Measurements from ENCODE around the gene KCNE1.
A peak's percentile ranks its signal among the peaks of the same experiment; 100 is the strongest.

The KCNE1 gene

GRCh38 chr21:34554227-34554626, 42.2 kb upstream of the KCNE1 start:
- TF ChIP-seq, protein P1, sequence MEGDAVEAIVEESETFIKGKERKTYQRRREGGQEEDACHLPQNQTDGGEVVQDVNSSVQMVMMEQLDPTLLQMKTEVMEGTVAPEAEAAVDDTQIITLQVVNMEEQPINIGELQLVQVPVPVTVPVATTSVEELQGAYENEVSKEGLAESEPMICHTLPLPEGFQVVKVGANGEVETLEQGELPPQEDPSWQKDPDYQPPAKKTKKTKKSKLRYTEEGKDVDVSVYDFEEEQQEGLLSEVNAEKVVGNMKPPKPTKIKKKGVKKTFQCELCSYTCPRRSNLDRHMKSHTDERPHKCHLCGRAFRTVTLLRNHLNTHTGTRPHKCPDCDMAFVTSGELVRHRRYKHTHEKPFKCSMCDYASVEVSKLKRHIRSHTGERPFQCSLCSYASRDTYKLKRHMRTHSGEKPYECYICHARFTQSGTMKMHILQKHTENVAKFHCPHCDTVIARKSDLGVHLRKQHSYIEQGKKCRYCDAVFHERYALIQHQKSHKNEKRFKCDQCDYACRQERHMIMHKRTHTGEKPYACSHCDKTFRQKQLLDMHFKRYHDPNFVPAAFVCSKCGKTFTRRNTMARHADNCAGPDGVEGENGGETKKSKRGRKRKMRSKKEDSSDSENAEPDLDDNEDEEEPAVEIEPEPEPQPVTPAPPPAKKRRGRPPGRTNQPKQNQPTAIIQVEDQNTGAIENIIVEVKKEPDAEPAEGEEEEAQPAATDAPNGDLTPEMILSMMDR (IDR thresholded peaks at IDR 0.05; ENCODE audit: control insufficient read depth, extremely low read depth, insufficient read depth): no peak

GRCh38 chr21:34553151-34553952, 41.3 kb upstream of the KCNE1 start:
- DNase-seq (ENCODE audit: low read depth): no peak
- TF ChIP-seq, protein P1 (IDR thresholded peaks at IDR 0.05; ENCODE audit: control insufficient read depth, extremely low read depth, insufficient read depth): no peak
- no peak overlapping the region for H3K4me3 ChIP-seq (ENCODE audit: low read depth, low read length)

More at GRCh38 chr21:34554227-34554626, 42.2 kb upstream of the KCNE1 start:
- H3K4me3 ChIP-seq (ENCODE audit: low read depth, low read length): no peak overlapping the region
- DNase-seq (ENCODE audit: low read depth): no peak

DNA sequence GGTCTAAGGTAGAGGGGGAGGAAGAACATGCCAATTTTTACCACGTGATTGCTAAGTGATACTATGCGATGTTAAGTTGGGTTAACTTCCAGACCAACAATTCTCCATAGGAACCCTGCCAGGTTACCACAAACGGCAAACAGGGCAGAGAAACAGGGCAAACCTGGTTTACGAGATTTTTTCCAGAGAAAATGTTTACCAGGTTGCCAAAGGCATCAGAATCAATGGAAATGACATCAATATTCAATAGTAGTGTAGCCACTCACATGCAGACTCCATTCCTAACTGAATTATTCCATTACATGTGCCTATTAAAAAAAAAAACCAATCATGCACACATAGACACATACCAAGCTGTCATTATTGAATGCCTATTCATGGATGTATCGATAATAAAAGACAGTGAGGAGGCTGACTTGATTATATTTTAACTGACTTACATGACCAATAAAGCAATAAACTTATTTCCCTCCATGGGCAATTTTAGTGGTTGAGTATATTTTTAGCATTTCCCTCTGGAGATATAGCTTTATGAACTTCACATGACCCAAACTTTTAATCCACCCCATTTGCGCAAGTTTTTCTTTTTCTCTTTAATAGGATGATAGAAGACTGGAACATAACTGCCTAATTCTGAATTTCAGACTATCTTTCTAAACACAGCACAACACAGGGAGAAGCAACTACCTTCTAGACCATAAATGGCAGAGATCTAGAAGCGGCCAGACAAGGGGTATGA, 40.5 kb upstream of the KCNE1 start:
- DNase-seq (ENCODE audit: low read depth): peak; percentile 58
- H3K4me3 ChIP-seq (ENCODE audit: low read depth, low read length): no peak overlapping the region
- TF ChIP-seq, protein P1 (IDR thresholded peaks at IDR 0.05; ENCODE audit: control insufficient read depth, extremely low read depth, insufficient read depth): no peak

GRCh38 chr21:34550182-34550799, 38.3 kb upstream of the KCNE1 start:
- no peak for DNase-seq (ENCODE audit: low read depth)
- H3K4me3 ChIP-seq (ENCODE audit: low read depth, low read length): no peak overlapping the region
- TF ChIP-seq, protein P1 (IDR thresholded peaks at IDR 0.05; ENCODE audit: control insufficient read depth, extremely low read depth, insufficient read depth): no peak

DNA sequence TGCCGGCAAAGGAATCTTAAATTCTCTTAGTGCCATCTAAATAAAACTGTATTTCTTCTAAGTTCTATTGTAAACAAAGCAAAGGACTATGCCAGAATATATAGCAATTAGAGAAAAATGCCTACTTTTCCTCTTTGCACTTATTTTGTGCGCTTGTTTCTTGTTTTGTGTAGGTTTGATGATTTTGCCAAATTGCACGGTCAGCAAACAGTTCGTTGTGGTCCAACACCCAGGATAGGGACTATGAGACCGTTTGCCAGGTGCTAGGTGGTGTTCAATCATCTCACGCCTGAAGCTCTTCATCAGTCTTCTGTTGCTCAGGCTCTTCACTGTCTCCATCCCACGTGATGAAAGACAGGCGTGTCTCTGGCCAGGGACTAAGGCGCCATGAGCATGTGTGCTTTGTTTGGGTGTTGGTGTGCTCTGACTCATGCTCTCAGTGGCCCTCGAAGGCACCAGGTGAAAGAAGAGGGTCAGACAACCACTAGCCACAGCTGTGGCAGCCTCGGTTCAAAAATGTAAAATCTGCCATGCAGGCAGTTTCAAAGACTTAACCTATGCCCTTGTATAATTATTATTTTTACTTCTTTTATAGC, 36.9 kb upstream of the KCNE1 start:
- H3K4me3 ChIP-seq (ENCODE audit: low read depth, low read length): no peak overlapping the region
- no peak for DNase-seq (ENCODE audit: low read depth)
- TF ChIP-seq, protein P1 (IDR thresholded peaks at IDR 0.05; ENCODE audit: control insufficient read depth, extremely low read depth, insufficient read depth): no peak

DNA sequence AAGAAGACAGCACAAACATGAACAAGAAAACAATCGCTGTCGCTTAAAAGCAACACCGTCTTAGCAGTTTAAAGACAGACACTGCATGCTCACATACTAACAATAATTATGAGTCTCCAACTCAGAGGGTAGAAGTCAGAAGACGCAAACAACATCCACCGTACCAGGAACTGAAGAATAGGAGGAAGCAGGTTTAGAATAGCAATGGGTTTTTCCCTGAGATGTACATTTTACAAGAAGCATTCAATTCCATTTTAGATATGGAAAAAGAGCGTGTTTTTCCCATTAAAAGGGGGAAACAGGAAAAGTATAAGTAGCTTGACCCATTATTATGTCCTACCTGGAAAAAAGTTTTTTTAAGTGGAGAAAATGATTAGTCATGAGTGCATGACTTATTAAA, 34.5 kb upstream of the KCNE1 start:
- TF ChIP-seq, protein P1 (IDR thresholded peaks at IDR 0.05; ENCODE audit: control insufficient read depth, extremely low read depth, insufficient read depth): no peak
- no peak overlapping the region for H3K4me3 ChIP-seq (ENCODE audit: low read depth, low read length)
- DNase-seq (ENCODE audit: low read depth): no peak
